SK-N-SH (cell line): ENCODE data around the gene TNRC6C. TPM values are rescaled to one million over a fixed set of nuclear protein-coding genes. Genes with fewer than 3 reads are reported as not detected.

ENCODE experiments used
- CTCF ChIA-PET: fragments of 300-600, 350-600 bp; formaldehyde crosslinking; extraction: SDS; loops from one replicate; lab custom pipeline; 2021; lab: Yijun Ruan, JAX
- POLR2A ChIA-PET: fragments of 350-600 bp; sonication (Branson Sonifier 250); formaldehyde crosslinking; extraction: SDS; loops from one replicate; lab custom pipeline; 2020; ENCODE audit warnings: antibody characterized with exemption, inconsistent platforms; lab: Yijun Ruan, JAX
- DNase-seq: peaks from one replicate; pipeline ENCODE4 v3.0.0; 2012
- H2AFZ ChIP-seq: fragments of 200-600 bp; sonication (generic); 2 replicates; pipeline ENCODE4 v1.8.1; 2016; ENCODE audit warnings: antibody characterized with exemption, mild to moderate bottlenecking, low read depth
- H3F3A ChIP-seq: fragments of 200-600 bp; sonication (generic); replicated peaks from 2 replicates; pipeline ENCODE3; 2016; ENCODE audit warnings: antibody characterized with exemption, mild to moderate bottlenecking; ENCODE audit not compliant: insufficient read depth
- H3K27ac ChIP-seq, 2 experiments: fragments of 200-500 bp in 1 of 2; fragments of 200-600 bp in 1 of 2; sonication (Bioruptor generic) in 1 of 2; sonication (generic), shearing (Covaris generic) in 1 of 2; 2 replicates each; pipeline versions ENCODE4 v1.5.1 to v1.6.1; 2014 to 2016; ENCODE audit warnings: low read depth in 2 of 2, inconsistent platforms in 1 of 2, low read length in 1 of 2, mild to moderate bottlenecking in 1 of 2, mixed read lengths in 1 of 2
- H3K27me3 ChIP-seq: fragments of 200-600 bp; sonication (generic), shearing (Covaris generic); 2 replicates; pipeline ENCODE4 v1.6.1; 2016; ENCODE audit warnings: mixed run types; ENCODE audit not compliant: insufficient read depth
- H3K36me3 ChIP-seq, 2 experiments: fragments of 200-500 bp in 1 of 2; fragments of 200-600 bp in 1 of 2; sonication (Bioruptor generic) in 1 of 2; sonication (generic) in 1 of 2; replicated peaks in 1 of 2; 2 replicates each; pipeline versions ENCODE3 to v1.5.1; 2014 to 2016; ENCODE audit warnings: low read length in 1 of 2, mild to moderate bottlenecking in 1 of 2; ENCODE audit not compliant: insufficient read depth in 2 of 2, control insufficient read depth in 1 of 2
- H3K4me1 ChIP-seq, 2 experiments: fragments of 200-500 bp in 1 of 2; fragments of 200-600 bp in 1 of 2; sonication (Bioruptor generic) in 1 of 2; sonication (generic), shearing (Covaris generic) in 1 of 2; 2 replicates each; pipeline versions ENCODE4 v1.5.1 to v1.6.1; 2014 to 2016; ENCODE audit warnings: low read depth in 1 of 2, low read length in 1 of 2, mixed run types in 1 of 2; ENCODE audit not compliant: insufficient read depth in 2 of 2, control insufficient read depth in 1 of 2
- H3K4me2 ChIP-seq: fragments of 200-600 bp; sonication (generic), shearing (Covaris generic); 2 replicates; pipeline ENCODE4 v1.6.1; 2017; ENCODE audit warnings: mixed run types
- H3K4me3 ChIP-seq, 2 experiments: fragments of 200-500 bp in 1 of 2; fragments of 200-600 bp in 1 of 2; sonication (Bioruptor generic) in 1 of 2; sonication (generic), shearing (Covaris generic) in 1 of 2; 2 replicates each; pipeline versions ENCODE4 v1.5.1 to v1.8.1; 2014 to 2016; ENCODE audit warnings: low read depth in 2 of 2, inconsistent platforms in 1 of 2, low read length in 1 of 2, mild to moderate bottlenecking in 1 of 2, mixed read lengths in 1 of 2, moderate library complexity in 1 of 2
- H3K79me2 ChIP-seq: fragments of 200-600 bp; sonication (generic); 2 replicates; pipeline ENCODE4 v1.8.1; 2017; ENCODE audit warnings: mild to moderate bottlenecking; ENCODE audit not compliant: insufficient read depth
- H3K9ac ChIP-seq: fragments of 200-600 bp; sonication (generic); 2 replicates; pipeline ENCODE4 v1.6.1; 2017; ENCODE audit warnings: mixed run types
- H3K9me2 ChIP-seq: fragments of 200-600 bp; sonication (generic); 2 replicates; pipeline ENCODE4 v1.6.1; 2017; ENCODE audit warnings: mixed run types
- H3K9me3 ChIP-seq: fragments of 200-600 bp; sonication (generic); 2 replicates; pipeline ENCODE4 v1.6.1; 2017; ENCODE audit warnings: mixed run types, mild to moderate bottlenecking, moderate library complexity
- H4K20me1 ChIP-seq: fragments of 200-600 bp; sonication (generic); 2 replicates; pipeline ENCODE4 v1.6.1; 2017; ENCODE audit warnings: mild to moderate bottlenecking, mixed run types; ENCODE audit not compliant: insufficient read depth
- CHD2 ChIP-seq: fragments of 150-350 bp; IDR thresholded peaks from 2 replicates; pipeline ENCODE4 v1.6.1; 2018; ENCODE audit warnings: low read length; ENCODE audit not compliant: partially characterized antibody
- EP300 ChIP-seq, 2 experiments: IDR thresholded peaks; 2 replicates each; pipeline versions ENCODE4 v1.4.0 to v1.6.1; 2012; ENCODE audit warnings: borderline replicate concordance in 1 of 2, low read depth in 1 of 2, low read length in 1 of 2
- EZH2phosphoT487 ChIP-seq: fragments of 200-600 bp; sonication (generic); IDR thresholded peaks from 2 replicates; pipeline ENCODE4 v1.6.1; 2017; ENCODE audit warnings: low read depth, mixed run types, mild to moderate bottlenecking, antibody characterized with exemption, moderate library complexity, borderline replicate concordance
- FOSL2 ChIP-seq: IDR thresholded peaks from 2 replicates; pipeline ENCODE4 v1.4.0; 2012; ENCODE audit warnings: low read depth, mild to moderate bottlenecking, moderate library complexity, borderline replicate concordance
- FOXJ3 ChIP-seq: sonication (generic); formaldehyde crosslinking; IDR thresholded peaks from 2 replicates; pipeline ENCODE4 v1.5.1; 2020; ENCODE audit warnings: mild to moderate bottlenecking, missing genetic modification reagents
- FOXM1 ChIP-seq: IDR thresholded peaks from 2 replicates; pipeline ENCODE4 v1.4.0; 2012; ENCODE audit warnings: low read depth, mild to moderate bottlenecking
- MXI1 ChIP-seq: IDR thresholded peaks from 2 replicates; pipeline ENCODE4 v1.6.1; 2012; ENCODE audit warnings: mild to moderate bottlenecking, low read depth, low read length, improper control_type of control experiment
- NRF1 ChIP-seq: IDR thresholded peaks from 2 replicates; pipeline ENCODE4 v1.6.1; 2012; ENCODE audit warnings: low read depth, mild to moderate bottlenecking, low read length
- POLR2AphosphoS5 ChIP-seq: IDR thresholded peaks from 2 replicates; pipeline ENCODE4 v1.6.1; 2012; ENCODE audit warnings: low read depth, low read length
- USF2 ChIP-seq: fragments of 150-350 bp; IDR thresholded peaks from 2 replicates; pipeline ENCODE4 v1.6.1; 2017; ENCODE audit warnings: antibody characterized with exemption, low read length, low read depth, borderline replicate concordance
- ZBTB33 ChIP-seq: IDR thresholded peaks from 2 replicates; pipeline ENCODE4 v1.4.0; 2012; ENCODE audit warnings: low read depth, borderline replicate concordance
- WGBS: methylation state at CpG from one replicate; pipeline ENCODE4 v1.1.6; 2017; ENCODE audit warnings: low lambda C conversion rate; 5-methylcytosine and 5-hydroxymethylcytosine counted together
- polyA plus RNA-seq, 3 experiments: library from polyadenylated mRNA; depleted of rRNA; stranded (reverse); fragments of >200 nt; gene quantifications; 2 replicates each; pipeline ENCODE4 v1.2.3, GENCODE V29; 2012
- TF ChIP-seq, protein P1 (sequence below): IDR thresholded peaks from 2 replicates; pipeline ENCODE4 v1.4.0; 2012; ENCODE audit warnings: low read depth

Gene TNRC6C
- polyA plus RNA-seq, 1 of the 3 experiments (the other 2 are of a cell fraction): 2.2 TPM

GRCh38 chr17:77936881-77937280, 21.6 kb upstream of the TNRC6C start:
- peaks cover 32% of the 10 kb centered on the region; the same call in 1 of the 2 replicates for H3K27me3 ChIP-seq
- H3K9me2 ChIP-seq: no peaks in the 10 kb centered on the region
- CTCF ChIA-PET: interaction anchor here (0.5 to 2.0 kb wide), 3 partner anchors 21 to 365 kb away, joined by 3 to 9 read pairs (median 3); partner anchors contain the start of gene TNRC6C

DNA sequence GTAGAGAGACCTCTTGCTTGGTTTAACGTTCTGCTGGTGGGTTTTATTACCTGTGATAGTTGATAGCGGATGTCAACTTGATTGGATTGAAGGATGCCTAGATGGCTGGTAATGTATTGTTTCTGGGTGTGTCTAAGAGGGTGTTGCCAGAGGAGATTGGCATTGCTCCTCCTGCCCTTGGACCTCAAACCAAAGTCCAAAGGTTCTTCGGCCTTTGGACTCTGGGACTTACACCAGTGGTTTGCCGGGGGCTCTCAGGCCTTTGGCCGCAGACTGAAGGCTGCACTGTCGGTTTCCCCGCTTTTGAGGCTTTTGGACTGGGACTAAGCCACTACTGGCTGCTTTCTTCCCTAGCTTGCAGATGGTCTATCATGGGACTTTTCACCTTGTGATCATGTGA, 17.5 kb upstream of the TNRC6C start:
- no peaks in the 10 kb centered on the region for H3K36me3 ChIP-seq
- H3K4me1 ChIP-seq: no peaks in the 10 kb centered on the region
- no peak overlapping the region for H3K9ac ChIP-seq
- H3K4me2 ChIP-seq: no peak overlapping the region
- TF ChIP-seq FOSL2 (no peak), ZBTB33 (no peak), USF2 (no peak), POLR2AphosphoS5 (no peak), NRF1 (no peak), FOXM1 (no peak), MXI1 (no peak), FOXJ3 (CRISPR knock-in tag) (no peak), EP300 (IDR thresholded peaks at IDR 0.05; ENCODE audit: borderline replicate concordance in 1 of 2, low read depth in 1 of 2, low read length in 1 of 2) (no peak), CHD2 (no peak)
- TF ChIP-seq, protein P1, sequence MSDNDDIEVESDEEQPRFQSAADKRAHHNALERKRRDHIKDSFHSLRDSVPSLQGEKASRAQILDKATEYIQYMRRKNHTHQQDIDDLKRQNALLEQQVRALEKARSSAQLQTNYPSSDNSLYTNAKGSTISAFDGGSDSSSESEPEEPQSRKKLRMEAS: no peak
- H3K79me2 ChIP-seq: no peaks in the 10 kb centered on the region
- no peaks in the 10 kb centered on the region for H3K9me2 ChIP-seq
- no peaks in the 10 kb centered on the region for H3F3A ChIP-seq
- peaks cover 42% of the 10 kb centered on the region; the same call in 1 of the 2 replicates for H3K27me3 ChIP-seq
- ChIA-PET CTCF (no interaction called here), POLR2A (interaction anchor here (0.6 kb wide), 1 partner anchor 9 kb away, joined by 4 read pairs; no protein-coding TSS in a partner anchor)
- 67% methylated on average over 6 of the region's 7 CpGs for WGBS
- no peak overlapping the region for H3K4me3 ChIP-seq
- H4K20me1 ChIP-seq: no peaks in the 10 kb centered on the region
- H3K9me3 ChIP-seq: no peaks in the 10 kb centered on the region
- H2AFZ ChIP-seq: no peak overlapping the region
- no peak for DNase-seq
- H3K27ac ChIP-seq: no peak overlapping the region

More at GRCh38 chr17:77936881-77937280, 21.6 kb upstream of the TNRC6C start:
- Histone ChIP-seq H2AFZ (no peak overlapping the region), H3K4me3 (no peak overlapping the region), H3K79me2 (no peaks in the 10 kb centered on the region), H3K4me2 (no peak overlapping the region), H4K20me1 (no peaks in the 10 kb centered on the region), H3K36me3 (no peaks in the 10 kb centered on the region), H3K9ac (no peak overlapping the region), H3K27ac (no peak overlapping the region), H3K4me1 (no peaks in the 10 kb centered on the region; a peak in 1 of 4 replicates), H3F3A (no peaks in the 10 kb centered on the region), H3K9me3 (no peaks in the 10 kb centered on the region)
- TF ChIP-seq EZH2phosphoT487: no peak
- no peak for TF ChIP-seq MXI1
- no peak for TF ChIP-seq FOXM1
- TF ChIP-seq USF2: no peak
- no peak for TF ChIP-seq FOXJ3 (CRISPR knock-in tag)
- TF ChIP-seq, protein P1: no peak
- POLR2A ChIA-PET: interaction anchor here (0.6 to 4.2 kb wide), 2 partner anchors 21 to 68 kb away, joined by 3 to 20 read pairs; partner anchors contain the start of gene TNRC6C
- WGBS: 70% methylated on average over 10 of the region's 10 CpGs
- DNase-seq: no peak
